Activated CD4-positive, alpha-beta T cell treated with anti-CD3 and anti-CD28 coated beads for 48 hours (primary cell): ENCODE measurements around the gene LMNTD1.
"Not testable (repeated sequence)": the region's sequence is repeated elsewhere in the genome, so short reads cannot be mapped to it uniquely, and the experiment has no call there.

Experiments
- DNase-seq: peaks from one replicate; pipeline ENCODE4 v3.0.0-alpha.2; 2020

Gene LMNTD1, protein sequence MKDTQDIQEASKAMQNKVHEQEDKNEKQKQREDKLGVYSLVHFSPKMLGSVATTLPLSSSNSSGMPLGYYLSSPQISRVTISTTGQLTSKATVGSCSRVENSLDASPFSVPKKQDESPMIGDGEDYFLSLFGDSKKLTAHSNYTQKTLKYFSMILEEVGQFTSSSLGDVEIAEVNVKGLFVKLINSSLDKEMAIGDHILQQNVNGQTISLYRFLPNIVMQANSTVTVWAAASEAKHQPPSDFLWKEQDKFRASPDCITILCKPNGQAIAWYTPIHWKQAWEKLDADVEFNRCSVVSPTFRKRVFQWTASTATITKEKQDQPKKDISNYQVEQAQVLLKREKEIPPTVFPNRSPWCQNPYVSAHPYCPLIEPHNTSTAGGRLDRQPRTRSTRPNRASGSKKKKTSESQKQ

DNA sequence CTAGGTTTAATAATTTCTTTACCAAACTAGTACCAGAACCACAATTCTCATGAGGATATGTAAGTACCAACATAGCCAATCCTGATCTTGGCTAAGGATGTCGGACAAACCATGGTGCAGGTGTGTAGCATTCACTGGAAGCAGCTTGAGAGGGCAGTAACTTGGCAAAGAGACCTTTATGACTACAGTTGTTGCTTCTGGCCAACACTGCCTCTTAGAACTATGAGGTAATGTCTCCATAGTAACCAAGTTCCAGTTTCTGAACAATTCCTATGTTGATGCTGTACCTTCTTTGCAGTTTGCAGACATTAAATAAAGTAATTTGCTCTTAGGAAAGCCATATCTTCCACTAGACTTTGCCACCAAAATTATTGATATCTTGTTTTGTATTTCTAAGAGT lies at the start of gene LMNTD1:
LMNTD1 (minus strand) TSS at position 186 of the 400 bp plus-strand sequence. CDS start 324 bp downstream, outside the sequence.
- no peak for DNase-seq

GRCh38 chr12:25598956-25599355 lies 45.9 kb upstream of the LMNTD1 start:
- no peak for DNase-seq

- not testable (repeated sequence) for DNase-seq
These were observed 42.4 kb upstream of the LMNTD1 start for GRCh38 chr12:25595496-25595895.

- DNase-seq, result no peak
These were observed 41.3 kb upstream of the LMNTD1 start for GRCh38 chr12:25594376-25594775.

DNA sequence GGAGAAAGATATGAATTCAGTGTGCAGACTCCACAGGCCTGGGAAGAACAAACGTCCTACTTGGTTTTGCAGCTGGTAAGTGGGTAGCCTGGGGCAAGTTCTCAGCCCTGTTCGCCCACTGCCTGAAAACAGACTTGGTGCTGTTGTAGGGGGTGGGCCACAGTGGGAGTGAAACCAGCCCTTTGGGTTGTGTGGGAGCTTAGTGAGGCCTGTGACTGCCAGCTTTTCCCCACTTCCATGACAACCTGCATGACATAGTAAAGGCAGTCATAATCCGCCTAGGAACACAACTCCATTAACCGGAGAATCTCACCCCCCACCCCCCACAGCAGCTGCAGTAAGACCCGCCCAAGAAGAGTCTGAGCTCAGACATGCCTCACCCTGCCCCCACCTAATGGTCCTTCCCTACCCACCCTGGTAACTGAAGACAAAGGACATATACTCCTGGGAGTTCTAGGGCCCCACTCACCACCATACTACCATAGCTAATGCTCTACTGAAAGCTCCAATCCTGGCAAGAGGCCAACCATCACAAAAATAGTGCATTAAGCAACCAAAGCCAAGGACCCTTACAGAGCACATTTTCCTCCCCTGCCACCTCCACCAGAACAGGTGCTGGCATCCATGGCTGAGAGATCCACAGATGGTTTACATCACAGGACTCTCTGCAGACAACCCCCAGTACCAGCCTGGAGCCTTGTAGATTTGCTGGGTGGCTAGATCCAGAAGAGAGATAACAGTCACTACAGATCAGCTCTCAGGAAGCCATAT lies 39.8 kb upstream of the LMNTD1 start:
- DNase-seq, result no peak

GRCh38 chr12:25591144-25591543 lies 38.1 kb upstream of the LMNTD1 start:
- no peak for DNase-seq

DNA sequence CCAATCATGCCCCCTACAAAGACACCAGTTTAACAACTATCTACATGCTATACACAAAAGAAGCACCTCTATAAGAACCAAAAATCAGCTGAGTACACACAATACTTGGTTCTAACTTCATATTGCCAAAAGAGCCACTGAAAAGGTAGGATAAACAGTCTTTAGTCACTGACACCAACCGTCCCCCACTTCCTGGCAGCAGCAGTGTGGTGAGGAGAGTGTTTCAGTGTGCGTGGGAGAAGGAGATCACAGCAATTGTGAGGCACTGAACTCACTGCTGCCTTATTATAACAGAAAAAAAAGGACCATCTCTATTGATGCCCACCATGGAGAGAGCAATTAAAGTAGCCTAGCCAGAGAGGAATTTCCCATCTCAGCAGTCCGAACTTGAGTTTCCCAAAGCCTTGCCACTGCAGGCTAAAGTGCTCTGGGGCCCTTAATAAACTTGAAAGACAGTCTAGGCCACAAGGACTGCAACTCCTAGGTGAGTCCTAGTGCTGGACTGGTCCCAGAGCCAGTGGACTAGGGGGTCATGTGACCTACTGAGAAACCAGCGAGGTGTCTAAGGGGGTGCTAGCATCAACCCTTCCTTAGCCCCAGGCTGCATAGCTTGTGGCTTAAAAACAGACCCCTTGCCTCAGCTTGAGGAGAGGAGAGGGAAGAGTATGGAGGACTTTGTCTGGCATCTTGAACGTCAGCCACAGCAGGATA lies 37.1 kb upstream of the LMNTD1 start:
- peak; percentile 64 for DNase-seq

- no peak for DNase-seq
These were observed 34.3 kb upstream of the LMNTD1 start for GRCh38 chr12:25587346-25587745.

DNA sequence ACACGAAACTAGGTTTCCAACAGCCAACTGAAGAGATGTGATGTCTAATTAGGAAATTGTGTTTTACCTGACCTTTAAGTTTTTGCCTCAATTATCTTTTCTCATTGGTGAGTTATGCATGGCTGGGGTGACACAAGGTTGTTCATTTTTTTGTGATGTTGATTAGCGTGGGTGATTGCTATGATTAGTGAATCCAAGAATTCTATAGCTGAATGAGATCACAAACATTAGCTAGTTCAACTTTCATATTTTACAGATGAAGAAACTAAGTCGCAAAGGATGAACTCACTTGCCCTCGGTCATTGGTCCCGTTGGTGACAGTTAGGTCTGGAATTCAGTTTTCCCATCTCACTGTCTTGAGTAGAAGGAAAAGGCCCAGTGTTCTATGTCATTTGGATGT lies 32.6 kb upstream of the LMNTD1 start:
- no peak for DNase-seq

- no peak for DNase-seq
These were observed 32.0 kb upstream of the LMNTD1 start for GRCh38 chr12:25585021-25585523.

DNA sequence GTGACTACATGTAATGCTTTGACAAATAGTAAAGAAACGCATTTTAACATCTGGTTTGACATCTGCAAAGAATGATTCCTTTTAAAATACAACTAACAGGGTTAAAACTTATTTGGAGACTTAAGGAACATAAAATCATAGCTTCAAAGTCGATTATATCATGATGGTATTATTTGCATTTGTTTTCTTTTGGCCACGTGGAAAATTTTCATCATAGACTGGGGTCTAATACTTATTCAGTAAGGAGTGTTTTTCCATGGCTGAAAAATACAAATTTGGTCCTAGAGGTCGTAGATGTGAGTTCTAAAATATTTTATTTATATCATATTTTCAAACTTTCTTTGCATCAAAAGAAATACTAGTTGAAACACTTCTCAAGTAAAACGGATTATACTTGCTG lies 31.5 kb upstream of the LMNTD1 start:
- DNase-seq, result no peak

GRCh38 chr12:25583545-25583944 lies 30.5 kb upstream of the LMNTD1 start:
- no peak for DNase-seq

GRCh38 chr12:25581067-25581466 lies 28.0 kb upstream of the LMNTD1 start:
- DNase-seq, result no peak

DNA sequence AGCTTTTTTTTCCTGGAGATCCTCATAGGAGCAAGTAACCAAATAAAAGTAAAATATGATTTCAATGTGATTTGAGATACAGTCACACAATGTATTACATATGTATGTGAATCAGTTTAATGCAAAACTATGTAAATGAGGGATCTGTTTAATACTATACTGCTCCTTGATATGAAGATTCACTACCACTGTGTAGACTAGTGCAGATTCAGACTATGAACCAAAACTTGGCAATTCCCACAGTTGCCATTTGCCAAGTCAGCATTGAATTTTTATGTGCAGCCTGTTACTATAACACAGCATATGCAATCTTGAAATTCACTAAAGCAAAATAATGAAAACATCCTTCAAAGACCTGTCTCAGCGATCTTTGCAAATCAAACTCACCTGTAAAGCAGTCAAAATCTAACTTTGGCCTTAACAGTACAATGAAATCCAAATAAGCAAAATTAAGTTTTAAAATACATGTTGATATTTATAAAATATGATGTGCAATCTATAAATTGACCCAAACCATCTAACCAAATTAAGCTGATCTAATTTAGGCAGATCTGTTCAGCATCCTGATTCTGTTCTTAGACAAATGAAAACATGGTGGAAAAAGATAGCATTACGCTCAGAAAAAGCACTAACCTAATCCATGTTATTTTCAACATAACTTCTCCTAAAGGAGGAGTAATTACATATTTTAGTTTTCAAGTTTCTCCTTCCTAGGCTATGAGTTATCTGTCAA lies 25.5 kb upstream of the LMNTD1 start:
- no peak for DNase-seq

DNA sequence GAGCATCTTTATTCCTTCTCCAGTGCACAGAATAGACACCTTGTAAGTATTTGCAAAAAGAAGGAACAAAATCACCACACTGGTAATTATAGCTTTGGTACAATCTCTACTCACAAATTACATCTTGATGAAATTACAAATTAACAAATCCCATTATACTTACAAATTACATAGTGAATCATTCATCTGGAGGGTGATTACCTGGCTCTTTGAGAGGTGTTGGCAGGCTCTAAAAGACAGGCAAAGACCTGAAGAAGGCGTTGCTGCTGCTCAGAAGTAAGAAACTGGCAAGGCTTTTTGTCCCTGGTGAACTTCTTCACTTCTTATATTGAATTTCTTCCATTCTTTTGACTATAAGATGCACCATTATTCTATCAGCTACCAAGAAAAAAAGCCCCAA lies 21.7 kb upstream of the LMNTD1 start:
- no peak for DNase-seq

DNA sequence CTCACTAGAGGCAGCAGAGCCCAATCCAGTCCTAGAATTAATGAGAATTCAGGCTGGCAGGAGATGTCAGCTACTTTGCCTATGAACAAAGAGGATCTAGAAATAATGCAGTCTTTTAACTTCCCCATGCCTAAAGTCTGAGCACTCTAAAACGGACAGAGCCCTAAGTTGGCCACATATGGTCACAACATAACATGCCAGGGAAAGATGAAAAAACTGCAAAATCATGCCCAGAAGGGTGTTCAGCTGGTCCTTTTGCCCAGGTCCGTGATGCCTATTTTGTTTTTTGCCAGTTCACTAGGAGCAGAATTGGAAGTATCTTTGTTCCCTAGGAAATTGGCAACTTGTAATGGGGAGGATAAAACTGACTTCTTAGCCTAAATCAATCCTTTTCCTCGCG lies 20.3 kb upstream of the LMNTD1 start:
- DNase-seq, result no peak

DNA sequence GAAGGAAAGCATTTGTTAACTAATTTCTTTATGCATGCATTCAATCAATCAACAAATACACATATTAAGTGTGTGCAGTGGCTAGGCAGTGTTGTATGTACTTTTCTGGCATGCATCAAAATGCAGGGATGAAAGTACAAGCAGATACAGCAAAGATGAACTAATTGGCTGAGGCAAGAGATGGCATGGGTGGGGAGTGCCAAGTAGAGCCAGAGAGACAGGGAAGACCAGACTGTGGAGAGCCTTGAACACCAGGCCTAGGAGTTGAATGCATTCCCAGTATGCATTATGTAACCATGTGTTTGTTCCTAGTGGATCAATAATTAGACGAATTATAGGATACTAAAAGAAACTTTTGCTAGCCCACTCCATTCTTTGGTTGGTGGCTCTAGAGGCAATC lies 17.3 kb upstream of the LMNTD1 start:
- no peak for DNase-seq

DNA sequence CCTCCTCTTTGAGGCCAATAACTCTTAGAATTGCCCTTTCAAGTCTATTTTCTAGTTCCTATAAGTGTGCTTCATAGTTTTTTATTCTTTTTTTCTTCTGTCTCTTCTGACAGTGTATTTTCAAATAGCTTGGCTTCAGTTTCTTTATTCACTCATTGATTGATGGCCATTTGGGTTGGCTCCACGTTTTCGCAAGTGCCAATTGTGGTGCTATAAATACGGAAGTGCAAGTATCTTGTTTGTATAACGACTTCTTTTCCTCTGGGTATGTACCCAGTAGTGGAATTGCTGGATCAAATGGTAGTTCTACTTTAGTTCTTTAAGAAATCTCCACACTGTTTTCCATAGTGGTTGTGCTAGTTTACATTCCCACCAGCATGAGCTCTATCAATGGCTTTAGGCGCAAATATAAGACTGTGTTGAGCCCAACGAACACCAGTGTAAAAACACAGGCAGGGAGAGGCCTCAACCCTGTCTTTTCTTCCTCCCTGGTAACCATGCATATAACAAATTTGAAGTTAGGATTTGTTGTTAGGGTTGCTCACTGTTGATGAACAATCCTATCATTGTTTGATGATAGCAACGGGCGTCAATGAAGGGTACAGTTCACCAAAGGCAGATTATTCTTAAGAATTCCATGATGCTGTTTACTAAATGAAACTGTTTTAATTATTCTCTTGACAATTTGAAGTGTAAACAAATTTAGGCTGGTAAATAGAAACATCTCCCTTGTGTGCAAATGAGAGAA lies 13.3 kb upstream of the LMNTD1 start:
- no peak for DNase-seq

DNA sequence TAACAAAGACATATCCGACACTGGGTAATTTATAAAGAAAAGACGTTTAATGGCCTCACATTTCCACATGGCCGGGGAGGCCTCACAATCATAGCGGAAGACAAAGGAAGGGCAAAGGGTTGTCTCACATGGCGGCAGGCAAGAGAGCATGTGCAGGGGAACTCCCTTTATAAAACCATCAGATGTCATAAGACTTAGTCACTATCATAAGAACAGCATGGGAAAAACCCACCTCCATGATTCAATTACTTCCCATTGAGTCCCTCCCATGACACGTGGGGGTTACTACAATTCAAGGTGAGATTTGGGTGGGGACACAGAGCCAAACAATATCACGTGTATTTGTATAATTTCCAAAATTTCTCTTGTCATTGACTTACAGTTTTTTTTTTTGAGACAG lies 5.5 kb upstream of the LMNTD1 start:
- DNase-seq, result peak; percentile 9

- peak; percentile 20 for DNase-seq
These were observed 4.8 kb upstream of the LMNTD1 start for GRCh38 chr12:25557830-25558436.

DNA sequence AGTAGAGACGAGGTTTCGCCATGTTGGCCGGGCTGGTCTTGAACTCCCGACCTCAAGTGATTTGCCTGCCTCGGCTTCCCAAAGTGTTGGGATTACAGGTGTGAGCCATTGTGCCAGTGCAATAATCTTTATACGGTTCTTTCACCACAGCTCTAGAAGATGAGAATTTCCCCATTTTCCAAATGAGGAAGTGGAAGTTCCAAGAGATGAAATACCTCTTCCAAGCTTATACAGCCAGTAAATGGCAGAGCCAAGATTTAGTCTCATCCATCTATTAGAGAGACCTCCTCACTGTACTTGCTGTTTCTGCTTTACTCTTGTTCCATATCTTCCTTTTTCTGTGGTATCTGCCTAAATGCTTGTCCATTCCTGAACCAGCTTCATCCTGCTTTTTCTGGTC lies 3.1 kb upstream of the LMNTD1 start:
- no peak for DNase-seq
